GM10266 (cell line): ENCODE results near the gene LPCAT1.
"Not testable (repeated sequence)": the region's sequence is repeated elsewhere in the genome, so short reads cannot be mapped to it uniquely, and the experiment has no call there.

Source experiments
- DNase-seq: peaks from one replicate; pipeline ENCODE4 v3.0.0; 2012; ENCODE audit errors: extremely low spot score
- CTCF ChIP-seq: IDR thresholded peaks from 2 replicates; pipeline ENCODE4 v1.5.1; 2012; ENCODE audit warnings: mild to moderate bottlenecking, low read depth; ENCODE audit not compliant: control insufficient read depth, insufficient read depth; ENCODE audit errors: missing control alignments

The LPCAT1 gene

GRCh38 chr5:1463326-1464095 lies 60.2 kb downstream of the LPCAT1 start:
- no peak for DNase-seq
- no peak for TF ChIP-seq CTCF

GRCh38 chr5:1462358-1462757 lies 61.4 kb downstream of the LPCAT1 start:
- no peak for DNase-seq
- no peak for TF ChIP-seq CTCF

- DNase-seq = no peak
- TF ChIP-seq CTCF = no peak
Measured at GRCh38 chr5:1461396-1461795, 62.4 kb downstream of the LPCAT1 start.

- DNase-seq = no peak
- no peak for TF ChIP-seq CTCF
Measured at GRCh38 chr5:1460054-1460682, 63.6 kb downstream of the LPCAT1 start.

- DNase-seq = not testable (repeated sequence)
Measured at GRCh38 chr5:1459435-1459834, 64.3 kb downstream of the LPCAT1 start.

- DNase-seq = not testable (repeated sequence)
Measured at GRCh38 chr5:1456110-1456881, 67.5 kb downstream of the LPCAT1 start.

- no peak for TF ChIP-seq CTCF
- no peak for DNase-seq
Measured at GRCh38 chr5:1453613-1454012, 70.1 kb downstream of the LPCAT1 start.

GRCh38 chr5:1449081-1449630 lies 74.6 kb downstream of the LPCAT1 start:
- no peak for DNase-seq
- no peak for TF ChIP-seq CTCF
